ENCODE measurements around the gene DNM3.

Gene DNM3

DNA sequence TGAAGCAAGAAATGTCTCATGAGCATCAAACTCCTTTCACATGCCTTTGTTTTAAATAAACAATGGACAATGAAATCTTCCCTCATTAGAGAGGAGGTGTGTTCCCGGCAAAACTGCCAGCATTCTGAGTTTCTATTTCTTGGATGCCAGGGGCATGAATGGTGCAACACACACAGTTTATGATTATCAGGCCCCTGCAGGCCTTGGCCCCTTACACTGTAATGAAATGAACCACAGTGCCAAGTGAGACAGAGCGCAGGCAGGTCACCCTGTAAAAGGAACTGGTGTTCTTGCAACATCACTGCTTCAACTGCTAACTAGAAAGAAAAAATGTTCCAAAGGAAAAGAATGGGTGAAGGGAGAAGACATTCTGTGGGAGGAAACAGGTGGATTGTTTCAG, 606.3 kb downstream of the DNM3 start:
- no peak for DNase-seq

DNA sequence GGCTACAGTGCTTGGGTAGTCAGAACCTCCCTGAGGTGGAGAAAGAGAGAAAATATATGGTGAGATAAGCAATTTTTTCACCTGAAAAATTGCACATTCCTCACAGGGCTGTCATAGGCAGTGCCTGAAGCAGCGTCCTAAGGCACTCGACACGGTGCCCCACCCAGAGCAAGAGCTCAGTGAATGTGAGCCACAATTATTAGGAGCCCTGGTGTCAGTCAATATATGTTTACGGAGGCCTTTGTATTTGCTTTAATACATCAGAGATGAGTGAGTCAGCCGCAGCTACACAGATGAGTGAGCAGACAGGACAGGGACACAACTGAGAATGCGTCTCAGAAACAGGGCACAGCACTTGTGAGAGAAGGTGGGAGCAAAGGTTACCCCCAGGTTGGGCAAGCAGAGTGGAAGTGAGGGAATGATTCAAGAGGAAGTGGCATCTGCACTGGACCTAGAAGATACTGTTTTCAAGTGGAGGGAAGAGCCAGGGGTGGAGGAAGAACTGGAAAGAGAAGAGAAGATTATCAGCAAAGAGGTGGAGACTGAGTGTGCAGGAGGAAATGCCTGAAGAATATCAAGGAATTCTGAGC, 607.8 kb downstream of the DNM3 start:
- DNase-seq: no peak

DNA sequence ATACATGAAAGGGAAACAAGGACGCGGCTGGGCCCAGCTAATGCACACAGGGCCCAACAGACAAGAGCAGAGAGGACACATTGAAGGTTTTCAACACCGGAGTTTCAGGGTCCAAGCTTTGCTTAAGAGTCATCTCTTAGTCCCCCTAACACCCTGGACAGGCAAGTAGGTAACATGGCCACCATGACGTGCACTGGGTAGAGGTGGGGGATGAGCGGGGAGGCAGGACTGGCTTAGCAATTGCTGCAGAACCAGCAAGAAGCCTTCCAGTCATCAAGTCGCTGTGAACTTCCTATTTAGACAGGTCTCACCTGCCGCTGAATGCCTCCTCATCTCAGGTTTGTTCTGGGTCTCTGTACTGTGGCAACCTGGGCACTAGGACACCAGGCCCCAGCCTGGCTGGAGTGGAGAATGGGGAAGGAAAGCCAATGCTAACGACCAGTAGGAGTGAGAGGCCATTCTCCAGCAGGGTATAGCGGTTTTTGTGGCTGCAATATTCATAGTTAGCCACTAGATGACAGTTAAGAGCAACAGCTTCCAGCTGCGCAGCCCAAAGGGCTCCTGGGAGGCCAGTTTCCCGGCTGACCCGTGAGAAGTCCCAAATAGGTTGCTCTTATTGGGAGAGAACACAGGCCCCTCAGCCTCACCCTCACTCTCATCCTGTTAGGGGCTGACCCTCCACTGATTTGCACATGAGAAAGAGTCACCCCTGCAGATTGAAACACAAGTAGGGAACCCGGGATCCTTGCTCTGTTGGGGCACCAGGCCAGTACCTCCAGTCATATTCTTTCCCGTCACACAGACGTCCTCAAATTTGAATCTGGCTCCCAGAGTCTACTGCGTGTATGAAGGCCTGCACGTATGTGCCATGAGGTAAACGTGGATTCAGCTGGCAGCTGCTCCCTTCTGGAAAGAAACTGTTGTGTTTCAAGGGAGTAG, 608.6 kb downstream of the DNM3 start:
- no peak for DNase-seq

DNA sequence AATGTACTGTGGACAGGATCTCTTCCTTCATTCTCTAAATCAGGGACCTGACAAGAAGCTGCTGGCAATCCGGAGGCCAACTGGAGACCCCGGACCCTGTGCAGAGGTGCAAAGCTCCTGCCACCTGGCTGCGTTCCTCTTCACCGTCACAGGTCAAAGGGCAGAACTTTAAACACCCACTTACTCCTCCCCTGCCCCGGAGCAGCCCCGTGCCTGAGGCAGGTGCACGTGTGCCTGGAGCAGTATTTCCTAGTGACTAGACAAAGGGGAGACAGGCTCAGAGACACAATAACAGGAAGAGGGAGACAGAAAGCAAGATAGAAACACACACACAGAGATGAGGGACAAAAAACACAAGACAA, 609.2 kb downstream of the DNM3 start:
- DNase-seq: no peak

DNA sequence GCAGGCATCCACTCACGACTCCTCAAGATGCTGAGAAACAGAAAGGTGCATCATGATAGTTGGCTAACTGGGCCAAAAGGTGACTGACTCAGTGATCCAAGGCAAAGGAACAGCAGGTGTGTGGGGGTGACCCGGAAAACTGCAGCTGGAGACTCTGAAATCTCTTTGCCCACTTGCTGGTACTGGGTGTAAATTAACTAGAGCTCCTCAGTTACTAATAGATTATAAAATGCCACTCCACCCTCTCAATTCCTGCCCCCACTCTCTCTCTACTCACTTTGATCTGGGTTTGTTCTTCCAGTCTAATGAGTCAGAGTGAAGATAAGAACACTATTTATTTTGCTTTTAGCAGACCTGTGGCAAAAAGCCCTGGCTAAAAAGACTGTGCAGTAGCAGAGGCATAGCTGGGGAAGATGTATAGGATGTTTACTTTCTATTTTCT, 609.7 kb downstream of the DNM3 start:
- DNase-seq: no peak

DNA sequence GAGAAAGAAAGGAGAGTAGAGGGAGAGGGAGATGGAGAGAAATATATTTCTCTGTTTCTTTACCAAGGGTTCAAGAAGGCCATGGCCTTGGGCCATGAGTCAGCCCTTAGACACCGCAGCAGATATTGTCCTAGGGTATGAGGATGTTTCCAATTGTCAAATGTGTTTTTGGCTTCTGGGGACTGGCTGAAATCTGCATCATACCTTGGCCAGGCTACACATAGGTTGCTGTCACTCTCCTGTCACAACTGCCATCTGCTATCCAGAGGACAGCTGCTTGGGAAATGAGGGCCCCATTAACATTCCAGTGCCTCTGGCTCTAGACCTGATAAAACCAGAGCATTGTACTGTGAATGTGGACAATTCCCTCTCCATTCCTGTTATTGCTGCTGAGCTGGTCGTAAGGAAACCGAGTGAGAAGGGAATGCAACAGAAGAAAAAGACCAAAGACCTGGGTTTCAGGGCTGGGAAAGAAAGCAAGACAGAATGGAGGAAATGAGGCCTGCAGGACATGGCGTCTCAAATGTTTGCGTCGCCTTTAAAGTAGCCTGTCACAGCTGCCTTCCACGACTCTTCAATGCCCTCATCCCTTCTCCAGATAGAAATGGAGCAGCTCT, 611.3 kb downstream of the DNM3 start:
- DNase-seq: no peak

DNA sequence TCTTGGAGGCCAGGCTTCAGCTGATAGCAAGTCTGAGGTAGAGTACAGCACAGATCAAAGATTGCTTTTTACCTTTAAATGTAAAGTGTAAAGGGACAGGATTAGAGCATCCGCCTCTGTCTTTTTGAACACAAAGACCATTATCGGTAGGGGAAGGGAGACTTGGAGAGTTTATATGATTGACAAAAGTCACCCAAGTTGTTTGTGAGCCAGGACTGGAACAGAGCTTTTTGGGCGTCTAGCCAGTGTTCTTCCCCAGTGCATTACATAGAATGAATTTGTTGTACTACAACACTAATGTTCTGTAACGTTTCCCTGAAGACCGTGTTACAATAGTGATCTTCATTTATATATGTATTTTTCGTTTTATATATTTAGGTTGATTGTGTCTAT, 611.9 kb downstream of the DNM3 start:
- no peak for DNase-seq

DNA sequence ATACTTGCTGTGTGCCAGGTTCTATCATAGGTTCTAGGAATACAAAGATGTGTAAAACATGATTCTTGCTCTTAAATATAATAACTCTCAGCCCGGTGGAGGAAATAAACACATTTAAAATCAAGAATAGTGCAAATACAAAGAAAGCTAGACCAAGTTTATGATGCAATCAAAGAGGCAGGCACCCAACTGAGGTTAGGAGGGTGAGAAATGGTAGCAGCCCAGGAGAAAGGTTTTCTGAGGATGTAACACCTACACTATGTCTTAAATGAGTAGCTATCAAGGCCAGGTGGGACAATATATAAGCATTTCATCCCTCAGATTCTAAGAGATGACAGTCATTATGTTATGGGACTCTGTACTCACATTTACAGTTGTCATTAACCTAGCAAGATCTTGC, 612.3 kb downstream of the DNM3 start:
- DNase-seq: no peak

DNA sequence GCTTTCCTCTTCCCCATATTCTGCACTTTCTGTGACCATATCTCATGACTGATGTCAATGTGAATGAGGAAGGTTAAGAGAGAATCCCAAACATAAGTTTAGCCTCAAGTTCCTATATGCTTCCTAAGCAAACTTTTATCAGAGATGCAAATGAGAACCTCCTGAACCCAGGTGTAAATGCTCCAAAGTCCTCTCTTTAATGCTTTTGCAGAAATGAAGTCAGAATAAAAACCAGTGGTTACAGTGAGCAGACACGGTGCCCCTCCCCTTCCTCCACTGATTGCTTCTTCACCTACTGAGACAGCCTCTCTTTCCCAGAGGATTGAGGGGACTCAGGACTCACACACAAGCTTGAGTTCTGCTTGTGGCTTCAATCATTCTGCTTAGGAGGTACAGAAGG, 614.2 kb downstream of the DNM3 start:
- DNase-seq: no peak

DNA sequence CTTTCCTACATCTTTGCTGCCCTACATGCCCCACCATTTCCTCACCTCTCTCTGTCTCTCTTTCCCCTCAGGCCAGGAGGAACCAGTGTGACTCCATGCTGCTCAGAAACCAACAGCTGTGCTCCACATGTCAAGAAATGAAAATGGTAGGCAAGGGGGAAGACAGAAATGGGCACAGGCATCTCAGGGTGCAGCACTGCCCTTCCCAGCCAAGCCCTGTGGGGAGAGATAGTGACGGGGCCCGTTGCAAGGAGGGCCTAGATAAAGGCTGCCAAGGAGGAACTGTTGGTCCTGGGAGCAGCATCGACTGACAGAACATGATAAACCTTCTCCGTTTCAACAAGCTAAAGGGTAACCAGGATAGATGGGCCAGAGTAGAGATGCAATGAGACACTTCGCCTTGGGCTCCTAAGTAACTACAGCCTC, 615.1 kb downstream of the DNM3 start:
- DNase-seq: no peak

DNA sequence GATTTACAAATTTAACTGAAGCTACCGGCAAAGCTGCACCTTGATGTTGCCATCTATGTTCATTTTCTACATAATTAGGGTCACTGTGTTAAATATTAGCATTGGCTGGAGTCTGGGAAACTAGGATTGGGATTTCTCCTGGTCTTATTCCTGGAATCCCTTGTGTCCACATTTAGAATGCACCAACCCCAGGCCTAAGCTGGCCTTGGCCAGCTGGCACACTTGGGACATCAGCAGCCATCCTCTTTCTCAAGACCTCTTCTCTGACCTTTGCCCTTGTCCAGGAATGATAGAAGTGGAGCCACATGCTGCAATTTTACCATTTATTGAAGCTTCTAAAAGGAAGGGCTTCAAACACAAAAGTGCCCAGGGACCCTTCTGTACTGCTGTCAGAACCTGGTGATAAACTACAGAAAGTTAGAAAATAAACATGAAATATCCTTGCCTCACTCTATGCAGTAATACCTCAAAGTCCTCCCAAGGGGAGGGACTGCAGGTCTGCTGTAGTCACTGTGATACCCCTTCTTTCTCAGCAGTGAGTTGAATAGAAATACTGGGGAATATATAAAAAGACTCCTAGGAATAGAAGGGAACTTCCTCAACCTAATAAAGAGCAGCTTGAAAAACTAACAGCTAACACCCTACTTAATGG, 616.3 kb downstream of the DNM3 start:
- no peak for DNase-seq

DNA sequence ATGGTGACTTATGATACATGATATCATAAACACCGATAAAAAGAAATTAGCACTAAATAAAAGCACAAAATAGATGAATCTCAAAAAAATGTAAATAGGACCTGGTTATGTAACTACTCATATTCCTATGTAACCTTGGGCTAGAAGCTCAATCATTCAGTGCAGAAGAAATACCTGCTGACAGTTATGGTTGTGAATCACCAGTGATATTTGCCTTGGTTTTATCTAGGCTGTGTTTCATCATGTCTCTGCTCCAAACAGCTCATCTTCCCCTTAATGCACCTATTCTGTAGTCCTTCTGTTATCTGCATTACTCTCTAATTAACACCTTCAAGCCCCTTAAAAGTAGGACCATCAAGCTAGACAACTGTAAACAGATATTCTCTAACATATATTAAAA, 618.9 kb downstream of the DNM3 start:
- no peak for DNase-seq

DNA sequence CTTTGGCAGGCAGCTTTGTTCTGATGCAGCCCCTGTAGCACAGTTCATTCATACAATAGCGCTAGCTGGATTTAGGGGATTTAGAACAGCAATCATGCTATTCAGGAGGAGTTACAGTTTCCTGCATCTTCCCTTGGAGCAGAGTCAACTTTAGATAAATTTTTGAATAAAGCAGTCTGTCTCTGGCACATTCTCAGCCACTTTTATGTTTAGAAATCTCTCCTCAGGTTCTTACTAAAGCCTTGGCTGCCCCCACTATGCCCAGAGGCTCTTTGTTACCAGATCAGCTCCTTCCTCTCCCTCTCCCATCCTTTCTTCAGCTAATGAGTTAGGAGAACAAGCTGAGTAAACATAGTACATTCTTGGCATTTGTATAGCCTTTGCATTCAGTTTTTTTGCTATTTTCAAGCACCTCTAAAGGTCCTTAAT, 619.6 kb downstream of the DNM3 start:
- no peak for DNase-seq

Measured in activated CD4-positive, alpha-beta T cell treated with anti-CD3 and anti-CD28 coated beads for 1 hour (primary cell).